GM06990 (cell line): ENCODE results near the gene POMP.

Experiments
- DNase-seq: peaks from one replicate; pipeline ENCODE4 v3.0.0-alpha.2; 2011; ENCODE audit not compliant: insufficient read length; ENCODE audit errors: extremely low read depth
- H3K27me3 ChIP-seq: replicated peaks from 2 replicates; pipeline ENCODE4 v1.6.0; 2011; ENCODE audit warnings: low read length; ENCODE audit not compliant: control insufficient read depth, insufficient read depth
- H3K36me3 ChIP-seq: 2 replicates; pipeline ENCODE4 v1.5.1; 2011; ENCODE audit warnings: low read length; ENCODE audit not compliant: control insufficient read depth, insufficient read depth
- H3K4me3 ChIP-seq: replicated peaks from 2 replicates; pipeline ENCODE4 v1.5.1; 2011; ENCODE audit warnings: low read depth, mild to moderate bottlenecking, control low read depth, low read length
- TF ChIP-seq, protein P1 (sequence below): IDR thresholded peaks from 2 replicates; pipeline ENCODE4 v1.5.1; 2011; ENCODE audit warnings: low read length, control low read depth, mild to moderate bottlenecking, inconsistent platforms; ENCODE audit not compliant: insufficient read depth, poor library complexity, severe bottlenecking

The POMP gene

DNA sequence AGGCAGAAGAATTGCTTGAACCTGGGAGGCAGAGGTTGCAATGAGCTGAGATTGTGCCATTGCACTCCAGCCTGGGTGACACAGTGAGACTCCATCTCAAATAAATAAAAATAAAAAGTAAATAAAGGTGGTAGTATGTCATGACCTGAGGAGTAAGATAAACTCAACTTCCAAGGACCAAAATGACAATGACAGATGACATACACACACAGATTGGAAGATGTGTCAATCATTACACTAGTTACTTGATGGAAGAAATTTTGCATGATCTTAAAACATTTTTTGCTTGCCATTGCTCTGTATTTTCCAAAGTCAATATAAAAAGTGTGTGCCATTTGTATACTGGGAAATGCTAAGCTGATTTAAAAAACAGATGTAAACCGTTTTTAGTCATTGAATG, 55.7 kb downstream of the POMP start:
- Histone ChIP-seq H3K36me3 (peaks cover 3% of the 10 kb centered on the region; the same call in 1 of the 2 replicates), H3K27me3 (no peaks in the 10 kb centered on the region), H3K4me3 (no peak overlapping the region)
- TF ChIP-seq, protein P1, sequence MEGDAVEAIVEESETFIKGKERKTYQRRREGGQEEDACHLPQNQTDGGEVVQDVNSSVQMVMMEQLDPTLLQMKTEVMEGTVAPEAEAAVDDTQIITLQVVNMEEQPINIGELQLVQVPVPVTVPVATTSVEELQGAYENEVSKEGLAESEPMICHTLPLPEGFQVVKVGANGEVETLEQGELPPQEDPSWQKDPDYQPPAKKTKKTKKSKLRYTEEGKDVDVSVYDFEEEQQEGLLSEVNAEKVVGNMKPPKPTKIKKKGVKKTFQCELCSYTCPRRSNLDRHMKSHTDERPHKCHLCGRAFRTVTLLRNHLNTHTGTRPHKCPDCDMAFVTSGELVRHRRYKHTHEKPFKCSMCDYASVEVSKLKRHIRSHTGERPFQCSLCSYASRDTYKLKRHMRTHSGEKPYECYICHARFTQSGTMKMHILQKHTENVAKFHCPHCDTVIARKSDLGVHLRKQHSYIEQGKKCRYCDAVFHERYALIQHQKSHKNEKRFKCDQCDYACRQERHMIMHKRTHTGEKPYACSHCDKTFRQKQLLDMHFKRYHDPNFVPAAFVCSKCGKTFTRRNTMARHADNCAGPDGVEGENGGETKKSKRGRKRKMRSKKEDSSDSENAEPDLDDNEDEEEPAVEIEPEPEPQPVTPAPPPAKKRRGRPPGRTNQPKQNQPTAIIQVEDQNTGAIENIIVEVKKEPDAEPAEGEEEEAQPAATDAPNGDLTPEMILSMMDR, result no peak
- no peak for DNase-seq

DNA sequence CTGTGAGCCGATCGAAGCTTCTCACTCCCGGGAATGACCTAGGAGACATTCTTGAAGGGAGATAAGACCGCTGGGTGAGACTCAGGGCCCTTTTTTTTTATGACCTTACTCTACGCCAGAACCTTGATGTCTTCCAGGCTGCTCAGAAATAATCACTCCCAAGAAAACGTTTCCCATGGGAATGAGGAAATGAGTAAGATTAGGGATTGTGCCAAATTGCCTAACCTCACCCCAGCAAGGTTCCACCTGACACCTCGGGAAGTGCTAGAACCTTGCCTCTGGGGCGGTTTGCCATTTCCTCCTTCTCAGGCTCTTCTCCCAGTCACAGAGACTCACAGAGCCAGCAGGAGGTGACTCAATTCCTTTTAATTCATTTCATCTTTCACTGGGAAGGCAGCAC, 57.6 kb downstream of the POMP start:
- Histone ChIP-seq H3K27me3 (no peaks in the 10 kb centered on the region), H3K36me3 (no peaks in the 10 kb centered on the region), H3K4me3 (no peak overlapping the region)
- no peak for DNase-seq
- TF ChIP-seq, protein P1, result no peak

DNA sequence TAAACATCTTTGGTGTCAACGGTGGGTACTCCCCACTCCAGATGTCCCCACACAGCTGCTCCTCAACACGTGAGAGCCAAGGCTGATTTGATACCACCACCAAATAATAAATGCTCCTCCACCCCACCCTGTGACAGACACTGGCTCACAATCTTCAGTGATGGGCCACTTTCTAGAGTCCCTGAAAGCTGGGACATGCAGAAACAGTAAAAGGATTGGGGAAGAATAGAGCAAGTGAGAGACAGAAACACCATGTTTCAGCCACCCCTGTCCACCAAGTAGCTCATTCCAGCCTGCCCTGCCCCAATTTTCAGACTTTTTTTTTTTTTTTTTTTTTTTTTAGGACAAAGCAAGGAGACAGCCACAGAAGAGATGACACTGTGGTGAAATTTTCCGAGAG, 58.2 kb downstream of the POMP start:
- no peak for DNase-seq
- Histone ChIP-seq H3K27me3 (no peaks in the 10 kb centered on the region), H3K36me3 (no peaks in the 10 kb centered on the region), H3K4me3 (no peak overlapping the region)
- TF ChIP-seq, protein P1, result no peak

DNA sequence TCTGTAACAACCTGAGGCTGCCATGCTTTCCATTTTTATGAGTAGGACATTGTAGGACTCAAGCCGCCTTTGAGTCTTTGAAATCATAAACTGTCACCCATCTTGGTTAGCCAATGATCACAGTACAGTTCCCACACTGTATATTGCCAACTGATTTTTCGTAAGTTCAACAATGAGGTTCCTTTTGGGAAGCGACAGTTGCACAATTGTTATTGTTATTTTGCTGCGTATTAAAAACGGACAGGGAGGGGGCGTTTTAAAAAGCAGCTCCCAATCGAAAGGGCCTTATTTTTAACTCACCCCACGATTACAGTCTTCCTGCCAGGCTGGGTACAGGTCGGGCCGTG, 59.2 kb downstream of the POMP start:
- TF ChIP-seq, protein P1, result no peak
- DNase-seq, result no peak
- Histone ChIP-seq H3K27me3 (no peaks in the 10 kb centered on the region), H3K36me3 (no peaks in the 10 kb centered on the region), H3K4me3 (peak overlapping the region; percentile 84)

DNA sequence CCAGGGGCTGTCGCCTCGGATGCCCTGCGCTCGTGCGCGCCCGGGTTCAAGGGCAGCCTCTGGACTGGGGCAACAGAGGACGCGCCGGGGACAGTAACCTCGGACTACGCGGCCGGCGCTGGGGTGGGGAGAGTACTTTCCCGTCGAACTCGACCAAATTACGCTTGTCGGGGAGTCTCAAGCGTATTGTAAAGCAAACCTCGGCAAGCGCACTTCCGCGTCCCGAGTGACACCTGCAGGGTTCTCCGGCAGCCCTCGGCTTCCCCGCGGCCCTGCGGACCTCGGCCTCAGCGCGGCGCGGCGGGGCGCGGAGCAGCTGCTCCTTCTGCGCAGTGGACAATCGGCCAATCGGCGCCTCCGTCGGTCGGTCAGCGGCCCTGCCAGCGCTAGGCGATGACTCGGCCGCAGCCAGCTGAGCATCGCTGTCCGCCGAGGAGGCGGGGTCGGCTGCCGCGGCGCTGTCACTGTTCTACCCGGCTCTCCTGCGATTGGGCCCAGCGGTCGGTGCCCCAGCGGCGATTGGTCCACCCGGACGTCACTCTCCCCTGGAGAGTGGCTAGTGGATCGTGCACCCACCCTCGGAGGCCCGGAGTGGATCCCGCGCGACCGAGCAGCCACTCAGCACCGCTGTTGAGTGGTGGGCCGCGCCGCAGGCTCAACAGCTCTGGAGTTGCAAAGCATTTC, 59.8 kb downstream of the POMP start, which contains the start of gene SLC46A3:
Gene SLC46A3 (minus strand): TSS at position 428 of the 684 bp plus-strand sequence. CDS start 972 bp downstream, outside the sequence.
- no peaks in the 10 kb centered on the region for H3K27me3 ChIP-seq
- DNase-seq, result peak; percentile 99
- no peaks in the 10 kb centered on the region for H3K36me3 ChIP-seq
- peak within 1 kb of the TSS; percentile 84 for H3K4me3 ChIP-seq
- TF ChIP-seq, protein P1, result peak; percentile 8
